ENCODE measurements around the gene CDK5.
"Not testable (repeated sequence)": the region's sequence is repeated elsewhere in the genome, so short reads cannot be mapped to it uniquely, and the experiment has no call there.

Gene CDK5

GRCh38 chr7:151032936-151033863 is 24.5 kb downstream of the CDK5 start:
- no peak for DNase-seq

GRCh38 chr7:151031011-151031410 is 26.7 kb downstream of the CDK5 start:
- DNase-seq = no peak

- DNase-seq = no peak
Observed at GRCh38 chr7:151028948-151029501, 28.7 kb downstream of the CDK5 start.

- DNase-seq = peak; percentile 87
Observed at GRCh38 chr7:151028131-151028947, 29.4 kb downstream of the CDK5 start, which contains the start of gene ABCB8. TSS of gene ABCB8 (plus strand) at chr7:151028450. CDS start at chr7:151028516, 66 bp downstream.

- not testable (repeated sequence) for DNase-seq
Observed at GRCh38 chr7:151027728-151028130, 30.0 kb downstream of the CDK5 start.

GRCh38 chr7:151026771-151027727 is 30.6 kb downstream of the CDK5 start:
- DNase-seq = not testable (repeated sequence)

GRCh38 chr7:151025924-151026671 is 31.6 kb downstream of the CDK5 start:
- no peak for DNase-seq

- no peak for DNase-seq
Observed at GRCh38 chr7:151024435-151025056, 33.2 kb downstream of the CDK5 start, which contains the start of gene ATG9B. TSS of gene ATG9B (minus strand) at chr7:151024494. CDS start at chr7:151024423, 71 bp downstream.

GRCh38 chr7:151023232-151023631 is 34.5 kb downstream of the CDK5 start:
- no peak for DNase-seq

GRCh38 chr7:151020231-151020630 is 37.5 kb downstream of the CDK5 start:
- DNase-seq = no peak

GRCh38 chr7:151019130-151019447 is 38.6 kb downstream of the CDK5 start:
- DNase-seq = no peak

- DNase-seq = no peak
Observed at GRCh38 chr7:151018421-151019129, 39.1 kb downstream of the CDK5 start.

- no peak for DNase-seq
Observed at GRCh38 chr7:151017953-151018420, 39.7 kb downstream of the CDK5 start.

- no peak for DNase-seq
Observed at GRCh38 chr7:151017370-151017952, 40.2 kb downstream of the CDK5 start.

- no peak for DNase-seq
Observed at GRCh38 chr7:151016942-151017341, 40.8 kb downstream of the CDK5 start.

GRCh38 chr7:151016505-151016904 is 41.2 kb downstream of the CDK5 start:
- DNase-seq = no peak

- no peak for DNase-seq
Observed at GRCh38 chr7:151015967-151016366, 41.7 kb downstream of the CDK5 start.

GRCh38 chr7:151014950-151015349 is 42.7 kb downstream of the CDK5 start:
- no peak for DNase-seq

GRCh38 chr7:151013733-151014497 is 43.8 kb downstream of the CDK5 start:
- DNase-seq = no peak
